Prostate gland (tissue), 2 donors: ENCODE results near the gene TM9SF2.

ENCODE experiments used
- POLR2A ChIP-seq: fragments of 450-650 bp; IDR thresholded peaks from one replicate; pipeline ENCODE4 v1.6.1; 2016; ENCODE audit warnings: antibody characterized with exemption, mild to moderate bottlenecking
- POLR2AphosphoS5 ChIP-seq: sonication (generic); formaldehyde crosslinking; IDR thresholded peaks from one replicate; pipeline ENCODE4 v1.6.1; 2017; ENCODE audit warnings: antibody characterized with exemption
- TF ChIP-seq, protein P1 (sequence below), 4 experiments: fragments of 200-600 bp in 2 of 4; fragments of 450-650 bp in 2 of 4; sonication (generic) in 2 of 4; IDR thresholded peaks; 1 replicate in 3 of 4; 2 replicates in 1 of 4; pipeline ENCODE4 v1.5.1; 2016 to 2019; ENCODE audit warnings: antibody characterized with exemption in 4 of 4, mild to moderate bottlenecking in 2 of 4, moderate library complexity in 2 of 4

DNA sequence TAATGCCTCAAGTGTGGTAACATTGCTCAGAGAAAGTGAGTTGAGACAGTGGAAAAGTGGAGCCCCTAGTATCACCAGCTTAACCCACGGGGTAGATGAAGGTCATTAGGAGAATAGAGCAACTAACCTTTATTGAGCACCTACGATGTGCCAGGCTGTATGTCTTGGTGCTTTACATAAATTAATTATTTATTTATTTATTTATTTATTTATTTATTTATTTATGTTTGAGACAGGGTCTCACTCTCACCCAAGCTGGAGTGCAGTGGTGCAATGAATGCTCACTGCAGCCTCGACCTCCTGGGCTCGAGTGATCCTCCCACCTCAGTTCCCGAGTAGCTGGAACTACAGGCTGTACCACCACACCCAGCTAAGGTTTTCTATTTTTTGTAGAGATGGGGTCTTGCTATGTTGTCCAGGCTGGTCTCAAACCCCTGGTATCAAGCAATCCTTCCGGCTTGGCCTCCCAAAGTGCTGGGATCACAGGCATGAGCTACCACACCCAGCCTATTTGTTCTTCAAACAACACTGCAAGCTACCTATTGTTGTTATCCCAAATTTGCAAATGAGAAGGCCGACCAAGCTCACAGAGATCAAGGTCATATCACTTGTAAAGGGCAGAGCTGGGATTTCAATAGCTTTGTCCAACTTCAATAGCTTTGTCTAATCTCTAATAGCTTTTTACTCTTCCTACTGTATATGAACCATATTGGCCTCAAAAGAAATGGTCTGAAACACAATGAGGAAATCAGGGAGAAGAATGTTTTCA lies 79.4 kb downstream of the TM9SF2 start:
- TF ChIP-seq, protein P1, sequence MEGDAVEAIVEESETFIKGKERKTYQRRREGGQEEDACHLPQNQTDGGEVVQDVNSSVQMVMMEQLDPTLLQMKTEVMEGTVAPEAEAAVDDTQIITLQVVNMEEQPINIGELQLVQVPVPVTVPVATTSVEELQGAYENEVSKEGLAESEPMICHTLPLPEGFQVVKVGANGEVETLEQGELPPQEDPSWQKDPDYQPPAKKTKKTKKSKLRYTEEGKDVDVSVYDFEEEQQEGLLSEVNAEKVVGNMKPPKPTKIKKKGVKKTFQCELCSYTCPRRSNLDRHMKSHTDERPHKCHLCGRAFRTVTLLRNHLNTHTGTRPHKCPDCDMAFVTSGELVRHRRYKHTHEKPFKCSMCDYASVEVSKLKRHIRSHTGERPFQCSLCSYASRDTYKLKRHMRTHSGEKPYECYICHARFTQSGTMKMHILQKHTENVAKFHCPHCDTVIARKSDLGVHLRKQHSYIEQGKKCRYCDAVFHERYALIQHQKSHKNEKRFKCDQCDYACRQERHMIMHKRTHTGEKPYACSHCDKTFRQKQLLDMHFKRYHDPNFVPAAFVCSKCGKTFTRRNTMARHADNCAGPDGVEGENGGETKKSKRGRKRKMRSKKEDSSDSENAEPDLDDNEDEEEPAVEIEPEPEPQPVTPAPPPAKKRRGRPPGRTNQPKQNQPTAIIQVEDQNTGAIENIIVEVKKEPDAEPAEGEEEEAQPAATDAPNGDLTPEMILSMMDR (IDR thresholded peaks at IDR 0.05), result no peak
- no peak for TF ChIP-seq POLR2AphosphoS5
- TF ChIP-seq POLR2A, result no peak
